ENCODE results near the gene NPR2. TPM values are rescaled to one million over a fixed set of nuclear protein-coding genes. Genes with fewer than 3 reads are reported as not detected.
A peak's percentile ranks its signal among the peaks of the same experiment; 100 is the strongest.

Gene NPR2
- total RNA-seq, 1 donor from 2014 or later: 20.4 TPM

DNA sequence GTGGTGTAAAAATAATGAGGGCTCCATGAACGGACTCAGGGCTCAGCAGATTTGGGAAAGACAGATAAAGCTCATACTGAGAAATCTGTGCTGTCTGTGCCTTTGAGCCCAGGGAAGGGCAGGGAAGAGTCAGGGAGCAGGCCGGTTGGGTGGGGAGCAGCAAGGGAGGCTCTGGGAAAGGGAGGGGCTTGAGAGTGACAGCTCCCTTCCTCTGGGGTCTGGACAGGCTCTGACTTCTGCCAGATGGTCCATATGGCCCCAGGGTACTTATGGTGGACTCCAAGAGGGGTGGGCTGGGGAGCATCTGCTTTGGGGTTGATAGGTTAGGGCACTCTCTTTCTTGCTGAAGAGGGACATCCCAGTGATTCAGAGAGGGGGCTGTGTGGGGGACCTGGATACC is 2.1 kb downstream of the NPR2 start:
- intact Hi-C loops (cut with DNase I): no loop called here
- DNase-seq (ENCODE audit: low spot score): no peak

DNA sequence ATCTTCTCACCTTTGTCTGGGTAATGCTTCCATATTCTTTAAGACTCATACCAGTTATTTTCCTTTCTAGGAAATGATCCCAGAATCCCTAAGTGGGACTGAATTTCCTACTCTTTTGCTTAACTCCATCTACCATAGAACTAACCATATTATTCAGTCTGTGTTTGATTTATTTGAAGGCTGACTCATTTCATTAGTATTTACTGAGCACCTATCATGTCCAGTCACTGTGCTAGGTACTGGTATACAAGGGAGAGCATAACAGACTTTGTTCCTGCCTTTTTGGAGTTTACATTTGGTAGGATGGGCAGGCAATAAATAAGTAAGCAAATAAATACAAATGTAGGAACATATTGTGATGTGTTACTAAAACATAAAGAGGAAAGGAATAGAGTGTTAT is 4.3 kb downstream of the NPR2 start:
- intact Hi-C loops (cut with DNase I): no loop called here

DNA sequence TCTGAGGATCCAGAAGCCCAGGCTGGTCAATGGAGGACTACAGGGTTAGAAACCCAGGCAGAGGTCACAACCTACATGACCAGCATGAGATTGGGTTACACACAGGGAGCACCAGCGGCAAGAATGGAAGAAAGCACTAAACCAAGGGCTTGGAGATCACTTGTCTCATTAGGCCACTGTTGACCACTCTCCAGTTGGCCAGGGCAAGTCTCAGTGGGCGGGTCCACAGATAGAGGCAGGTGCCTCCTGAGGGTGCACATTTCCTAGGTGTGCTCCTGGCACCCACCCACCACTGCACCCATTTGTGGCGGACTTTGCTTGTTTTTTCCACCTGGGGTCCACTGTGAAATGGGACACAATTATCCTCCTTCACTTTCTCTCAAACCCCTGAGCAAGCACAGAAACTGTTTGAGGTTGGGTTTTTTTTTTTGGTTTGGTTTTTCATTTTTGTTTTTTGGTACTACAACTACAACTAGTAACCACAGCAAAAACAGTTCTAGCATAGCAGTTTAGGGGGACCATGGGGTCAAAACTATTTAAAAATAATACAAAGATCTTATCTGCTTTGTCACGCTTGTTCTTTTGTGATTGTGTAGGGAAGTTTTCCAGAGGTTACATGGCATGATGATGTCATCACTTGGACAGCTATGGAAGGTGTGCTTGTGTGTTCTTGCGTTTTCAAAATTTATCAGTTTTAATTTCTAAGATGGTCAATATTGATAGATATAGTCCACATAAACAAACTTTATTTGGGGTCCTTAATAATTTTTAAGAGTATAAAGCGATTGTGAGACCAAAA is 6.1 kb downstream of the NPR2 start:
- DNase-seq (ENCODE audit: low spot score): no peak
- intact Hi-C loops (cut with DNase I): no loop called here

More for the DNA sequence above, 4.3 kb downstream of the NPR2 start:
- no peak for DNase-seq (ENCODE audit: low spot score)

DNA sequence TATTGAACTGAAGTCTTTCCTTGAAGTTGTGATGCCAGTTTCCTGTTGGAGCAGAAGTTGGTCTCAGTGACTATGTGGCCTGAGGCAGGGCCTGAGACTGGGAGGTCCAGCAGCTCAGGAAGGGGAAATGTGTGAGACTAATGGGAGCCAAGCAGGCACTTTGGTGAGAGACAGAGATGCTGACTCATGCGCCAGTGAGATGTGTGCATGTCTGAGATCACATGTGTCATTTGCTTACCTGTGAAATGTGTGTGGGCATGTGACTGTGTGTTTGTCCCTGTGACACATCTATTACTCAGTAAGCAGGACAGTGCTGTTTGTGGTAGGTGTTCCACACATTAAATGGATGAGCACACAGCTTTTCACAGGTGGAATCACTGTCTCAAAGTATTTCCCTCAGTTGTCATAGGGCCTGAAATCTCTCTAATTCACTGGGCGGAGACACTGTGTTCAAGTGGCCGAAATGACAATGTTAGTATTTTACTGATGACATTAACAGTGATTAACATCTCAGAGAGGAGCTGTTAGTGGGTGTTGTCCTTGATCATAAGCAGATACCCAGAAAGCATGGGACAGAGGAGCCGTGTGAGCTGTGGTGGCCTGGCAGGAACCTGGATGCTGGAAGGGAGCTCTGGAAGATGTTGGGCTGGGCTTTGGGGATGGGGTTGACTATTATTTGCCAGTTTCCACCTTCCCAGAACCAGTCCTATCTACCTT is 7.4 kb downstream of the NPR2 start:
- intact Hi-C loops (cut with DNase I): no loop called here
- DNase-seq (ENCODE audit: low spot score): no peak

DNA sequence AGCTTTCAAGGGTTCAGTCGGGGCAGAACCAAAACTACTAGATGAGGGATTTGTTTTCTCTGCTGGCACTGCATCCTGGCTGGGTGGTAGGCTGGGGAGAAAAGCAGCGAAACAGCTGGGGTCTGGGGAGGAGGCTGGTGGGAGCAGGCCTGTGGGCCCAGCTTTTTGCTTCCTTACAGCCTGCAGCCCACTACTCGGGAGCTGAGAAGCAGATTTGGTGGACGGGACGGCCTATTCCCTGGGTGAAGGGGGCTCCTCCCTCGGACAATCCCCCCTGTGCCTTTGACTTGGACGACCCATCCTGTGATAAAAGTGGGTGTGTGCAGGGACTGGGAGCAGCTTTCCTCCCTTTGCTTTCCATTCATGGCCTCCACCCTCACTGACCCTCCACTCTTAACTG is 9.1 kb downstream of the NPR2 start:
- DNase-seq (ENCODE audit: low spot score): no peak
- intact Hi-C loops (cut with DNase I): no loop called here

DNA sequence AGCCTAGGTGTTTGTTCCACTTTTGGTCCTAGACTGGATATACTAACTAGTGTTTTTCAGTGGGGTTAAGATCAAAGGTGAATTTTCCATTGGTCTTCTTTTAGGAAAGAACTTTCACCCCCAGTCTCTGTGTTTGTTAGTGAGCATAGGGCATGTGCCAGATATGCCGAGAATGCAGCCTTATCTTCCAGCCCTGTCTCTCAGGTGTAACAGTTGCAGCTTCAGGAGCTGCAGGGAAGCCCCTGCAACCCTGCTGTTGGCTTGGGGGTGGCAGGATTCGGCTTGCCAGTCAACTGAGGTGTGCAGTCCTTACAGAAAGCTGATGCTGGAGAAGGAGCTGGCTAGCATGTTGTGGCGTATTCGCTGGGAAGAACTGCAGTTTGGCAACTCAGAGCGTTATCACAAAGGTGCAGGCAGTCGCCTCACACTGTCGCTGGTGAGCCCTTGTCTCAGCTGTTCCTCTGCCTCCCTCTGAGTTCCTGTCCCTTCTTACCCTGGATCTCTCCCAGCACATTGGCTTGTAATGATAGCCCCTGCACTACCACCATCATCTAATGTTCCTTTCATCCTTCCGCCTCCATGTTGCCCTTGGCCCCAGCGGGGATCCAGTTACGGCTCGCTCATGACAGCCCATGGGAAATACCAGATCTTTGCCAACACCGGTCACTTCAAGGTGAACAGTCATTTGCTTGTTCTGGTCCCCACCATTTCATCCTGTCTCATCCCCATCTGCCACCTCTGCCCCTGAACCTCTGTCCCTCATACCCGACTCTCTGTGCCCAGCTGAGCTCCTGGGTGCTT is 10.1 kb downstream of the NPR2 start:
- intact Hi-C loops (cut with DNase I): no loop called here
- no peak for DNase-seq (ENCODE audit: low spot score)

DNA sequence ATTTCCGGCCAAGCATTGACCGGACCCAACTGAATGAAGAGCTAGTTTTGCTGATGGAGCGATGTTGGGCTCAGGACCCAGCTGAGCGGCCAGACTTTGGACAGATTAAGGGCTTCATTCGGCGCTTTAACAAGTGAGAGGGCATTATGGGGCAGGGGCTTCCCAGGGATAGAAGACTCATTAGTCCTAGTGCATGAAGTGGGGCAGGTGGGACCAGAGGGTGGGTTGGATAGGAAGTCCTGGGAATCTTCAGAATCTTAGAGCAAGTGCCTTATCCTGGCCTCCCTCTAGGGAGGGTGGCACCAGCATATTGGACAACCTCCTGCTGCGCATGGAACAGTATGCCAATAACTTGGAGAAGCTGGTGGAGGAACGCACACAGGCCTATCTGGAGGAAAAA is 14.7 kb downstream of the NPR2 start:
- intact Hi-C loops (cut with DNase I): no loop called here

DNA sequence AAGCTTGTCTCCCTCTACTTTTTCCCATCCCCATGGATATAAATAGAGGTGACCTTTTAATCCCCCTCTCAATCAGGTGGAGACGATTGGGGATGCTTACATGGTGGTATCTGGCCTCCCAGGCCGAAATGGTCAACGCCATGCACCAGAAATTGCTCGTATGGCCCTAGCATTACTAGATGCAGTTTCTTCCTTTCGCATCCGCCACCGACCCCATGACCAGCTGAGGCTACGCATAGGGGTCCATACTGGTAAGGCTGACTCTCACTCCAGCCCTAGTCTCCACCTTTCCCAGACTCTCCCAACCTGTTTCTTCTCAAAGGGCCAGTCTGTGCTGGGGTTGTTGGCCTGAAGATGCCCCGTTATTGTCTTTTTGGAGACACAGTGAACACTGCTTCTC is 17.0 kb downstream of the NPR2 start:
- intact Hi-C loops (cut with DNase I): no loop called here
- no peak for DNase-seq (ENCODE audit: low spot score)

More for the DNA sequence above, 14.7 kb downstream of the NPR2 start:
- DNase-seq (ENCODE audit: low spot score): no peak

DNA sequence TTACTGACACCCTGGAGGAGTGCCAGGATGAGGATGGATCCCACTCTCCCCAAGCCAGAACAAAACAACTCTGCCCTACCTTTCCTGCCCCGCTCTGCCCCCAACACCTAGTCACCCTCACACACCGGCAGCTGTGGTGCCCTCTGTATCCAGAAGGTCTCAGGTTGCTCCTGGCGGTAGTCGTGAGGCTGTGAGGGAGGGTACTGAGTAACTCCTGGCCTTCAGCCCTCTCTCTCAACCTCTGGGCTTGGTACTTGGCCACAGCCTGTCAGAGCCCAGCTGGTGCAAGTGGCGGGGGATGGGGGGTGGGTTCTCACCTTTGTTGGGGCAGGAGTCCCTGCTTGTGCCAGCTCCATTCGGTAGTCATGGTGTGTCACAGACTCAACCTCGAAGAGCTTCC is 18.7 kb downstream of the NPR2 start:
- DNase-seq (ENCODE audit: low spot score): no peak
- intact Hi-C loops (cut with DNase I): loop anchor here (5.0 kb wide), 2 partner anchors 78 to 153 kb away; partner anchors contain the start of genes CCDC107, CREB3, RMRP and TLN1

DNA sequence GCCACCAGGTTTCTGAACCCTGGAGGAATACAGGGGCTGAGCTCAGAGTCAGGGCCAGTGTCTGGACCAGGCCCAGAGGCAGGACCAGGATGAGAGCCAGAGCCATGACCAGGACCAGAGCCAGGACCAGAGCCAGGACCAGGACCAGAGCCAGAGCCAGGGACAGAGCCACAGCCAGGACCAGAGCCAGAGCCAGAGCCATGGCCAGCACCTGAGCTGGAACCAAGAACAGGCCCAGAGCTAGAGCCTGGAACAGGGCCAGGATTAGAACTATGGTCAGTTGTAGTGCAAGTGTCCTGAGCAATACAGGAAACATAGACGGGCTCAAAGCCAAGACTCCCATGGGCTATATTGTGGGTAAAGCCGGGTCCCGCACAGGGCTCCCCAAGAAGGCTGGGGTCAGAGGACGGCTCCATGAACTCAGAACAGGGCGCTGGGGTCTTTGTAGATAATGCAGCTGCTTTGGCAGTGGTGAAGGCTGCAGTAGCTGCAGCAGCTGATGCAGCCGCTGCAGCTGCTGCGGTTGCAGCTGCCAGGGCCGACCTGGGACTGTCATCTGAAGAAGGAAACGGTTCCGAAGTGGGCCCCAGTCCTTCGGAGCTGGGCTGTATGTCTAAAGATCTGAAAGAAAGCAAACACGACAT is 20.1 kb downstream of the NPR2 start:
- DNase-seq (ENCODE audit: low spot score): no peak
- intact Hi-C loops (cut with DNase I): loop anchor here (2.0 to 5.0 kb wide), 3 partner anchors 21 to 154 kb away; partner anchors contain the start of genes CCDC107, CREB3, NPR2 and RMRP

DNA sequence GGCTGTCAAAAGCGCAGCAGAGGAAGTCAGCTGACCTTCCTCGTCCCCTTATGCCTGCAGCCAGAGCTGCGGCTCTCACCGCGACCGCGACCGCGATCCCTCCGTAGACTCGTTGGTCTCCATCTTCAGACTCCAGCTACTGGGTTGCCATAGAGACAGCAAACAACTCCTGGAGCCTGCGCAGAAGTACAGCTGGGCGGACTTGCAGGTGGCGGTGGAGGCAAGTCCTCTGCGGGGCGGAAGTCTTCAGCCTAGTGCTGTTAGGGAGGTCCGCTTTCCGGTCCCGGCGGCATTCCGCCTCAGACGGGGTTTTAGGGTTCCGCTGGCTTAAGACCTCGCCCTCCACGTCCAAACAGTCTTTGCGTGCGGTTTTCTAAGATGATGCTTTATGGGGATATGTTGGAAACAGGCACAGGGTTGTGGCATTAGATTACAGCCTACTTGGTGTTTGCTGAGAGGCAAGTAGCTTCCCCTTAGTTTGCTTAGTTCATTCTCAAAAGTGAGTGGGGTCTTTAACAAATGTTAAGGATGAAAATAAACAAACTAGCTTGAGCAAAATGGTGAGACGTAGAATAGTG is 20.7 kb downstream of the NPR2 start, which contains the start of gene SPAG8:
SPAG8 (minus strand) TSS at position 238 of the 578 bp plus-strand sequence; CDS start at position 123, 115 bp downstream.
- intact Hi-C loops (cut with DNase I): loop anchor here (2.0 to 5.0 kb wide), 3 partner anchors 21 to 155 kb away; partner anchors contain the start of genes CCDC107, CREB3, NPR2 and RMRP
- peak; percentile 96 for DNase-seq (ENCODE audit: low spot score)

DNA sequence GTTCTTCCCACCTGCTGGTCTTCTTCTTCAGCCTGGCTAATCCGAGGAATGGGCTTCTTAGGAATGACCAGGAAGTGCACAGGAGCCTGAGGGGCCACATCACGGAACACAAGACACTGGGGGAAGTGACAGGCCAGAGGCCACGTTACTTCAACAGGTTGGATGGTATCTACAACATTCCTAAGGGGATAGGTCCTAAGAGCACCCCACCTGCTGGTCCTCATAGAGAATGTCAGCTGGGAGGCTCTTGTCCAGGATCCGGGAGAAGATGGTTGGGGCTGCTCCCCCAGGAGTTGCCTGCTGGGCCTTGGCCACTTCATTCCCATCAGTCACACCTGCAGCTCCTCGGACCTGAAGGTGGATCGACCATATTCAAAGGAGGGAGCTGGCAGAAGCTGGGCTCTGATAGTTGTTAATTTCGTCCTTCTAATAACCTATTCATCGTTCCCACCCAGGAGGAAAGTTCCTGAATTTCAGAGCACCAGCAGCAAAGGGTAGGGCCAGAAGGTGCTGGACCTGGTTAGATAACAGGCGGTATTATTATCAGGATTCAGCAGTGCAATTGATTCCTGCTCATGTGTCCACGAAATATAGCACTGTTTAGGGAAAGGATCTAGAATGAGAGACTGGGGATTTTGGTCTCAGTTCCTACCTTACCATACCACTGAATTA is 22.2 kb downstream of the NPR2 start:
- peak; percentile 17 for DNase-seq (ENCODE audit: low spot score)
- intact Hi-C loops (cut with DNase I): loop anchor here (2.0 to 5.0 kb wide), 3 partner anchors 23 to 156 kb away; partner anchors contain the start of genes CCDC107, CREB3, NPR2 and RMRP

DNA sequence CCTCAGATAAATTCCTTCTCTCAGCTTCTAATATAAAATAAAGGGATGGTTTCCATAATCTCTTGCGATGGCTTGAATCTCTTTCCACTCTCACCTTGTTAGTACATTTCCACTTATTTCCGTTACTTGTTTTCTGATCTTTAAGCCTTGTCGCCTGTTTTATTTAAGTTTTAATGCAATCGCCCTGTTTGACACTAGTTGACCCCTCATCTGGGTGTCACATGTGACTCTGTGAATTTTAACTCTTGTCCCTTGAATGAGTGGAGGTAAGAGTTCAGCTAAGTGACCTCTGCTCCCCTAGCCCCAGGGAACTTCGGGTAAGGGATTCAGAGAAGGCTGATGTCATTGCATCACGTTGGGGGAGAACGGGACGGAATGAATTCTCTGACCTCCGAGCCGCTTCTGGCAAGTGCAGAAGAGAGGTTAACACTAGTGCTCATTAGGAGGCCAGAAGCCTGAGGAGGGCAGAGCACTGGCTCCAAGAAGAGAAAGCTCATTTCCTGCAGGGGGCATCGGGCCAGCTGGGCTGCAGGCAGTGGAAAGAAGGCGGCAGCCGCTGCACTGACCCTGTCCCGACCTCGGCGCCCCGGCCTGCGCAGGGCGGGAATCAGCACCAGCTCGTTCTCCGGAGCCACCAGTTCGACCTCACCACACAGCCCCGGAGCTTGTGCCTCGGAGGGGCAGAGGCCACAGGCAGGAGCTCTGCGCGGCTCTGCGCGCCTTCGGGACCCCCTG is 22.9 kb downstream of the NPR2 start:
- DNase-seq (ENCODE audit: low spot score): peak; percentile 51
- intact Hi-C loops (cut with DNase I): loop anchor here (5.0 kb wide), 2 partner anchors 82 to 157 kb away; partner anchors contain the start of genes CCDC107, CREB3, RMRP and TLN1

DNA sequence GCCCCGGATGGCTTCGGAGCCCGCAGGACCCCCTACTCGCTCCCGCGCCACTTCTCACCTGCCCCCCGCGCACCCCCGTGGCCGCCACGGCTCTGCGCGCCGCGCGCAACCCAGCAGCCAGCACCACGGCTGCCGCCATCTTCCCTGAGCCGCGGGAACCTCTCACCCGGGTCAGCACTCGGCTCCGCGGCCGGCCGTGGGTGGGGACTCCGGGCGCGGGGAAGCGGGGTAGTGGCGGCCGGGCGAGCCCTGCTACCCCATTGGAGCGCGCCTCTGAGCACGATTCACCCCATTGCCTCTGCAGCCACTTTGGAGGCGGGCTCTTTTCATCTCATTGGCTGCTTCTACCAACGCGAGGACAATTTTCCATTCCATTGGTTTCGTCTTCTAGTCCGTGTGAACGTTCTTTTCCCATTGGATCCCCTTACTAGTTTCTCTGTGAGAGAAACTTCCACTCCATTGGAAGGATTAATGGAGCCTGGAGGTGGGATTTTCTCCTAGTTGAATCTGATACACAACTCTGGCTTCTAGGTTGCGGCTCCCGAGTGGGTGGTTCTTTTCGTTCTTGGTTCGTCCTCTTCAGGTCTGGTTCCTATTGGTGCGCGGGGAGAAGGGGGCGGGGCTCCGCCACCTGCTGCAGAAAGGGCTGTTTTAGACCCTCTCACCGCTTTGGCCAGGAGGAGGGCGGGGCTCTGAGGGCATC is 23.6 kb downstream of the NPR2 start, which contains the start of gene HINT2:
HINT2 (minus strand) TSS at position 202 of the 703 bp plus-strand sequence; CDS start at position 139, 63 bp downstream.
- peak; percentile 96 for DNase-seq (ENCODE audit: low spot score)
- intact Hi-C loops (cut with DNase I): loop anchor here (5.0 kb wide), 2 partner anchors 83 to 158 kb away; partner anchors contain the start of genes CCDC107, CREB3, RMRP and TLN1

DNA sequence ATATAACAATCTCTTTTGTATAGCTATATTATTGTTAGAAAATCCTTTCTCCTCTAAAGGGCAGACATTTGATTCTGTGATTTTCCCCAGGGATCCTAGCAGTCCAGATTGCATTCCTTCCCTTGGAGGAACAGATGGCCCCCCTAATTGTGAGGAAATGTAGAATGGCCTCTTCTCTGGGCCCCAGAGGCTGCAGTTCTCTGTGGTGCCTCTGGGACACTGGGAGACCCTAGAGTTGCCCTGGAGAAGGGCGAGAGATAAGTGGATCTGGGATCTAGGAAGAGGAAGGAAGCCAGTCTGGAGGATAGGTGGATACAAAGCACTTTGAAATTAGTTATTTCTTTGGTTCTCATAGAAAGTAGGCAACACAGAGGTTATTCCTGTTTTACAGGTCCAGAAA is 25.3 kb downstream of the NPR2 start:
- intact Hi-C loops (cut with DNase I): no loop called here
- peak; percentile 27 for DNase-seq (ENCODE audit: low spot score)

DNA sequence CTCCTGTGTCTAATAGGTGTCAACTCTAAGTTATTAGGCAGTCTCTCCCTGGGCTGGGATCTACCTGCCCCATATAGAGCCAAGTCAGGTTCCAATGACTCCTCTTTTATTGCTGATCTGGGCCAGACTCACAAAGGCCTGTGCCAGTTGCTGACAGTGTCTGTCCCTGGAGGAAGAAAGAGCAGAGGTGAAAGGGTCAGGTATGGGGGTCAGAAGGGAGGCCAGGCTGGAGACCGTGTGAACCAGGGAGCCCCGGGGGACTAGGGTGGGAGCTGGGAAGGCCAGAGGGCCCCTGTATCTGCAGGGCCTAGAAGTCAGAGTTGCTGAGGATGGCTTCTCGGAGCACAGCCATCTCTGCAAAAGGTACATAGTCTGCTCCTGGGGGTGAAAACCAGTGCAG is 26.9 kb downstream of the NPR2 start:
- intact Hi-C loops (cut with DNase I): no loop called here

DNA sequence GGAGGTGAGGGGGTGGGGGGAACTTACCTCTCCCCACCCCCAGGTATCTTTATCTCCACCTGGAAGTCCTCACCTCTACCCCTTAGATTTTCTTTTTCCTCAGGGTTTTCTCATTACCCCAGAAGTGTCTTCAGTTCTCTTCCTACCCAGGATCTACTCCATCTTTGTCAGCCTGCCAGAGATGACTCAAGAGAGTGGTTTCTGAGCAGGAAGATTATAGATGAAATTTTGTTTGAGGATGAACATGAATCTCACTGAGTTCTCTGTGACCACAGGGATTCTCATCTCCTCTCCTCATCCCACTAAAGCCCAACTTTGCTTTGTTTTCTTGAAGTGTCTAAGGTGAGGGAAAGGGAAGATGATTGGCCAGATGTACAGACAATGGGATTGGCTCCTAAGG is 28.7 kb downstream of the NPR2 start:
- intact Hi-C loops (cut with DNase I): no loop called here
- no peak for DNase-seq (ENCODE audit: low spot score)

More for the DNA sequence above, 26.9 kb downstream of the NPR2 start:
- DNase-seq (ENCODE audit: low spot score): no peak

Data from cardiac septum (tissue), 1 donor.